Kidney (tissue), 14 donors: ENCODE results near the gene OR2H2. TPM values are rescaled to one million over a fixed set of nuclear protein-coding genes. Genes with fewer than 3 reads are reported as not detected.

ENCODE experiments used
- DNase-seq, 5 donors: peaks; one replicate each; pipeline ENCODE4 v3.0.0-alpha.2; 2013 to 2020
- FAIRE-seq: peaks from 2 replicates; lab custom pipeline; 2012; peaks lifted over from hg19 to GRCh38; lab: Jason Lieb, UNC
- H3K27ac ChIP-seq, 2 donors: one replicate each; pipeline ENCODE4 v1.7.0; 2013; ENCODE audit warnings: low read depth in 2 of 2, low read length in 2 of 2, inconsistent platforms in 1 of 2
- H3K27me3 ChIP-seq: one replicate; pipeline ENCODE4 v1.7.1; 2013; ENCODE audit warnings: low read length, inconsistent platforms; ENCODE audit not compliant: control insufficient read depth, insufficient read depth
- H3K36me3 ChIP-seq, 3 donors: one replicate each; pipeline versions ENCODE4 v1.7.0 to v1.7.1; 2013; ENCODE audit warnings: low read length in 3 of 3, control low read depth in 1 of 3, inconsistent platforms in 1 of 3; ENCODE audit not compliant: insufficient read depth in 3 of 3, control insufficient read depth in 2 of 3
- H3K4me1 ChIP-seq, 3 donors: one replicate each; pipeline versions ENCODE4 v1.7.0 to v1.7.1; 2013; ENCODE audit warnings: low read length in 3 of 3, inconsistent platforms in 1 of 3, low read depth in 1 of 3; ENCODE audit not compliant: control insufficient read depth in 2 of 3, insufficient read depth in 2 of 3
- H3K4me3 ChIP-seq, 3 donors: one replicate each; pipeline versions ENCODE4 v1.7.0 to v1.8.1; 2013; ENCODE audit warnings: low read length in 3 of 3, control low read depth in 1 of 3, inconsistent platforms in 1 of 3
- H3K9ac ChIP-seq, 3 donors: one replicate each; pipeline versions ENCODE4 v1.7.0 to v1.7.1; 2013; ENCODE audit warnings: low read length in 3 of 3, control low read depth in 1 of 3, inconsistent platforms in 1 of 3
- H3K9me3 ChIP-seq, 3 donors: one replicate each; pipeline versions ENCODE4 v1.7.0 to v1.7.1; 2013; ENCODE audit warnings: low read length in 3 of 3, control low read depth in 1 of 3, inconsistent platforms in 1 of 3; ENCODE audit not compliant: control insufficient read depth in 2 of 3, insufficient read depth in 1 of 3
- CTCF ChIP-seq: IDR thresholded peaks from 3 replicates; pipeline ENCODE4 v1.5.1; 2012; ENCODE audit warnings: mild to moderate bottlenecking, moderate library complexity, borderline replicate concordance; ENCODE audit not compliant: insufficient read depth; ENCODE audit errors: extremely low read depth
- intact Hi-C: fragments of 100-400 bp; cut with DNase I; formaldehyde crosslinking; loops from one replicate; pipeline ENCODE4 v1.11.1; 2022
- polyA plus RNA-seq: library from polyadenylated mRNA; stranded (reverse); fragments of 350-450 nt; fragmentation: Illumina TruSeq; extraction: RNeasy Lipid Tissue Mini Kit (QIAGEN cat#74804); gene quantifications from one replicate; pipeline ENCODE4 v1.2.3, GENCODE V29; 2014; ENCODE audit warnings: low read depth, low replicate concordance; ENCODE audit not compliant: insufficient read depth
- total RNA-seq: library from RNA; stranded (reverse); fragmentation: NEBNext Ultra II Directional; extraction: Animal tissue kit (Norgen Biotek cat#: 25700); gene quantifications from one replicate; pipeline ENCODE4 v1.2.1, GENCODE V29; 2021
- donor health status: control.
- donor health status: control.
- donor health status: control.
- donor health status: control.
- donor health status: control.
- donor health status: DM: yes; HTN: yes; CAD: no.
- donor health status: Normal renal cell carcinoma (clear cell type).

Gene OR2H2
- total and polyA plus RNA-seq, 2 donors from 2014 or later, result not detected

- DNase-seq (no peak), FAIRE-seq (no peak)
- no peak overlapping the region for H3K27ac ChIP-seq
- H3K4me1 ChIP-seq, result no peaks in the 10 kb centered on the region
- no peaks in the 10 kb centered on the region for H3K27me3 ChIP-seq
- H3K9ac ChIP-seq, result no peak overlapping the region
- TF ChIP-seq CTCF, result no peak
- H3K4me3 ChIP-seq, result no peak overlapping the region
- no peaks in the 10 kb centered on the region for H3K9me3 ChIP-seq
- peaks cover 4 to 14% (median 12%) of the 10 kb centered on the region in 3 donors for H3K36me3 ChIP-seq
- intact Hi-C loops, result no loop called here
Measured at GRCh38 chr6:29603456-29603855, 18.5 kb downstream of the OR2H2 start.

DNA sequence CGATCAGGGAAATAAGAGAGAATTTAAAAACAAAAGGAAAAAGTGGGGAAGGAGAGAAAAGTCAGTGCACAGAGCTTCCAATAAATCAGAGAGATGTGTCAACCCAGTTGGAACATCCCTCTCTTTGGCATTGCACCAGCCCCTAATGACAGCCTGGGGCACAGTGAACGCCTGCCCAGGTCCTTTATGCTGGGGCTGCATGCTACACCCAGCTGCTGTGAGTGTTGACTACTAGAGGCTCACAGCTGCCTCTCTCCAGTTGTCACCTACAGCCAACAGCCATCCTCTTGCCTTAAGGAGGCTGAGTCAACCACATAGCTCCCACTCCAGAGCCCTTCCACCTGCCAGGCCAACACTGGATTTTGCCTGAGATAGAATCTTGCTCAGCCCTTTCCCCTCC lies 19.0 kb downstream of the OR2H2 start:
- TF ChIP-seq CTCF, result no peak
- H3K27ac ChIP-seq, result no peak overlapping the region
- H3K36me3 ChIP-seq, result peaks cover 4 to 14% (median 12%) of the 10 kb centered on the region in 3 donors
- intact Hi-C loops, result no loop called here
- no peaks in the 10 kb centered on the region for H3K9me3 ChIP-seq
- no peak overlapping the region for H3K9ac ChIP-seq
- DNase-seq (no peak), FAIRE-seq (no peak)
- H3K4me1 ChIP-seq, result no peaks in the 10 kb centered on the region
- no peak overlapping the region for H3K4me3 ChIP-seq
- no peaks in the 10 kb centered on the region for H3K27me3 ChIP-seq

DNA sequence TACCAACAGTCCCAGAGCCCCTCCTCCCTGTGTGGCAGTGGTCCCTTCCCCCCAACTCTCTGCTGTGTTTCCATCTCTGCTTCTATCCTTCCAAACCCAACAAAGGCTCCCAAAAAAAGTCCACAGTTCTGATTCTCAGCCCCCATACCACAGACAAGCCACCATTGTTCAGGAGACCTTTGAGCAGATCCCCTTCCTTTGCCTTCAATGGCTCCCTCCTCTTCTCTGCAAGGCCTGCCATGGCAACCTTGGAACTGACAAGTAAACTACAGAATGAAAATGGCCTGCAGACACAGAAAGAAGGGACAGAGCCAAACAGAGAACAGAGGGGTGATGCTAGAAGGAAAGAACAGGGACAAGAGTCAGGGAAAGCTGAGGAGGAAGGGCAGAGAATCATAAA lies 23.2 kb downstream of the OR2H2 start:
- no peak overlapping the region for H3K27ac ChIP-seq
- H3K27me3 ChIP-seq, result no peaks in the 10 kb centered on the region
- no peak overlapping the region for H3K4me3 ChIP-seq
- intact Hi-C loops, result no loop called here
- FAIRE-seq (no peak), DNase-seq (no peak)
- H3K9me3 ChIP-seq, result no peaks in the 10 kb centered on the region
- TF ChIP-seq CTCF, result no peak
- no peaks in the 10 kb centered on the region for H3K4me1 ChIP-seq
- peaks cover 4 to 14% (median 12%) of the 10 kb centered on the region in 3 donors for H3K36me3 ChIP-seq
- no peak overlapping the region for H3K9ac ChIP-seq

GRCh38 chr6:29610540-29610939 lies 25.6 kb downstream of the OR2H2 start:
- H3K36me3 ChIP-seq, result peaks cover 8 to 12% (median 12%) of the 10 kb centered on the region in 3 donors
- H3K27ac ChIP-seq, result no peak overlapping the region
- TF ChIP-seq CTCF, result no peak
- DNase-seq (no peak), FAIRE-seq (no peak)
- H3K27me3 ChIP-seq, result no peaks in the 10 kb centered on the region
- H3K9me3 ChIP-seq, result no peaks in the 10 kb centered on the region
- no peaks in the 10 kb centered on the region for H3K4me1 ChIP-seq
- intact Hi-C loops, result no loop called here
- no peak overlapping the region for H3K9ac ChIP-seq
- no peak overlapping the region for H3K4me3 ChIP-seq
